HG02943 (cell line): ENCODE results near the gene TMEM233.
"Not testable (repeated sequence)": the region's sequence is repeated elsewhere in the genome, so short reads cannot be mapped to it uniquely, and the experiment has no call there.

Experiments
- ATAC-seq: cut with Tn5 transposase; IDR thresholded peaks from one replicate; pipeline ENCODE4 v1.9.1; 2021; ENCODE audit warnings: mild to moderate bottlenecking, low read depth, moderate library complexity; ENCODE audit not compliant: unreplicated experiment

The TMEM233 gene

DNA sequence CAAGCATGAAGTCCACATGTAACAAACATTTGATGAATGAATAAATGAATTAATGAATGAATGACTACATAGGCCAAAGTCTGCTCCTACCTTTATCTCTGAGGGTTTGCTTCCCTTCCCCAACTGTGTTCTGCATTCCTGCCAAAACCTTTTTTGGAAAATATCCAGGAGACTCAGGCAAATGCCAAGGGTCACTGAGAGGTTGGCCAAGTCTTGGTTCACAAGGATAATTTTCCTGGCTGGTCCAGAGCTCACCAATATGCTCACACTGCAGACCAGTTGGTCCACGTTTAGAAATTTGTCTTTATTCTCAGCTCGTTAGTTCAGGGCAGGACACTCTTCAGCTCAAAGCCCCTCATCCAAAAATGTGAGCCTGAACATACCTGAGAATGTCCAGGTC is 10.2 kb downstream of the TMEM233 start:
- no peak for ATAC-seq

DNA sequence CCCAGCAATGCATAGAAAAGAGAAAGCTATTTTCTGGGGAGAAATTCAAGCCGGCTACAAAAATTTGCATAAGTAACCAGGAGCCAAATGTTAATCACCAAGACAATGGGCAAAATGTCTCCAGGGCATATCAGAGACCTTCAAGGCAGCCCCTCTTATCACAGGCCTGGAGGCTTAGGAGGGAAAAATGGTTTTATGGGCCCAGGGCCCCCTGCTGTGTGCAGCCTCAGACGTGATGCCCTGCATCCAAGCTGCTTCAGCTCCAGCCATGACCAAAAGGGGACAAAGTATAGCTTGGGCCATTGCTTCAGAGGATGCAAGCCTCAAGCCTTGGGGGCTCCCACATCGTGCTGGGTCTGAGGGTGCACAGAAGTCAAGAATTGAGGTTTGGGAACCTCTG is 15.8 kb downstream of the TMEM233 start:
- no peak for ATAC-seq

DNA sequence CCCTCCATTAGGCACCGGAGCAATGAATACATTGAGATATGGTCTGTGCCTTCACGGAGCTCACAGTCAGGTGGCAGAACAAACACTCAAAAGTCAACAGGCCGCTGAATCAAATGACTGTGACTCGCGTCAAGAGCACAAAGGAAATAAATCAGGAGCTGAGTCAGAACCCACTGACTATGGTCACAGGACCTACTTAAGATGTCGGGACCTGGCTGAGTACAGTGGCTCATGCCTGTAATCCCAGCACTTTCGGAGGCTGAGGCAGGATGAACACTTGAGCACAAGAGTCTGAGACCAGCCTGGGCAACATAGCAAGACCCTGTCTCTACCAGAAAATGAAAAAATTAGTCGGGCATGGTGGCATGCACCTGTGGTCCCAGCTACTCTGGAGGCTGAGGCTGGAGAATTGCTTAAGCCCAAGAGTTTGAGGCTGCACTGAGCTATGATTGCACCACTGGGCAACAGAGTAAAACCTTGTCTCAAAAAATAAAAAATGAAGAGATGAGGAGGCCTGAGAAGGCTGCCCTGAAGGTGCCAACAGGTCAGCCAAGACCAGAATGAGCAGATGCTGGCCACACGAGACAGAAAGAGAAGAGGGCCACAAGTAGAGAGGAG is 19.9 kb downstream of the TMEM233 start:
- ATAC-seq = no peak

DNA sequence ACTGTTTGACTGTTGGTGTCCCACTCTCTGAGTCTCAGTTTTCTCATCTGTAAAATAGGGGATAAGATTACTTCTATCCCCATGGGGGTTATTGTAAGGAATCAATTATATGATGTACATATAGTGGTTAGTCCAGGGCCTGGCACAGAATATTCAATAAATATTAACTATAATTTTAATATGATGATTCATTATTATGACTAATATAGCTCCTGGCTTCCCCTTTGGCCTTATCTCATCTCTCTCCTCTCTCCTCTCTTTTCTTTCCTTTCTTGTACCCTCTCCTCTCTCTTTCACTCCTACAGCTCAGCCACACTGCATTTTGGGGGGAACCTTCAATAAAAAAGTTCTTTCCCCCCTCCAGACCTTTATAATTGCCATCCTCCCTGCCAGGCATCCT is 21.1 kb downstream of the TMEM233 start:
- ATAC-seq = no peak

DNA sequence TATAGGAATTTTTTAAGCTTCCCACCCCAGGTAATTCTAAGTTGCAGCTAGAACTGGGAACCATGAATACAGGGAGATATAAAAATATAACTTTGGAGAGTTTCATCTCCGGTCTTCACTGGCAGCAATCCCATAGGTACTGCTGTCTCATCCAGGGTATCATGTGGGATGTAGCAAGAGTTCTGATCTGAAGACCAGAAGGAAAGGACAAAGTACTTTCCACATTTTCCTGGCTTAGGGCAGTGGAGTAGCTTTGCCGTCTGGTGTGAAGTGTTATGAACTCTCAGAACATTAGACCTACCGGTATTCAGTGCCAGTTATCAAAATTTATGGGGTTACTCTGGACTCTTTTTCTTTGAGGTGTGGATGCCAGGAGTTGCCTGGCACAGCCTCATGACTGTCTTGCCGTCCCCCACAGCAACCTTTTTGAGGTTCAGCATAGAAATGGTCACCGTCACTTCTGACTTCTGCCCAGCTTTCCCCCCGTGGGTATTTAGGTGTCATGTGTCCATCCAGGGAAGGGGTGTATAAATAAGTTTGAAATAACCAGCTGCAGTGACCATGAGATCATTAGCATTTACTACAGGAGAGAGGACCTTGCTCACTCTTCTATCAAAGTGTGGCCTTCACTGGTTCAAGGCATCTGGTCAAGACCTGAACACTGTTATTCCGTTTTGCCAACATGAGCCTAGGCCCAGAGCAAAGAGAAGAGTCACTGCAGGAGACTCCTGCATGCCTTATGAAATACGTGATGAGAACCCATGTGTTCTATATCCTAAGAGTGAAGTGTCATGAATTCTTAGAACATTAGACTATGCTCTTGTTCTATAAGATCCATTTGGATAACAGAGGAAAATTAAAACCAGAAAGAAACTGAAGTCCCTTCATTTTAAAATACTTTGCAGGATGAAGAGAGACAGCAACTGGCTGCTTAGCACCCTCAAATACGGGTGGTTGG is 22.2 kb downstream of the TMEM233 start:
- no peak for ATAC-seq

DNA sequence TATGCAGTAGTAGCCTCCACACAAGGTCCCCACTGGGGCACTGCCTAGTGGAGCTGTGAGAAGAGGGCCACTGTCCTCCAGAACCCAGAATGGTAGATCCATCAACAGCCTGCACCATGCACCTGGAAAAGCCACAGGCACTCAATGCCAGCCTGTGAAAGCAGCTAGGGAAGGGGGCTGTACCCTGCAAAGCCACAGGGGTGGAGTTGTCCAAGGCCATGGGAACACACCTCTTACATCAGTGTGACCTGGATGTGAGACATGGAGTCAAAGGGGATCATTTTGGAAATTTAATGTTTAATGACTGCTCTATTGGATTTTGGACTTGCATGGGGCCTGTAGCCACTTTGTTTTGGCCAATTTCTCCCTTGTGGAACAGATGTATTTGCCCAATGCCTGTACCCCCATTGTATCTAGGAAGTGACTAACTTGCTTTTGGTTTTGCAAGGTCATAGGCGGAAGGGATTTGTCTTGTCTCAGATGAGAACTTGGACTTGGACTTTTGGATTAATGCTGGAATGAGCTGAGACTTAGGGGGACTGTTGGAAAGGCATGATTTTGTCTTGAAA is 24.8 kb downstream of the TMEM233 start:
- not testable (repeated sequence) for ATAC-seq

DNA sequence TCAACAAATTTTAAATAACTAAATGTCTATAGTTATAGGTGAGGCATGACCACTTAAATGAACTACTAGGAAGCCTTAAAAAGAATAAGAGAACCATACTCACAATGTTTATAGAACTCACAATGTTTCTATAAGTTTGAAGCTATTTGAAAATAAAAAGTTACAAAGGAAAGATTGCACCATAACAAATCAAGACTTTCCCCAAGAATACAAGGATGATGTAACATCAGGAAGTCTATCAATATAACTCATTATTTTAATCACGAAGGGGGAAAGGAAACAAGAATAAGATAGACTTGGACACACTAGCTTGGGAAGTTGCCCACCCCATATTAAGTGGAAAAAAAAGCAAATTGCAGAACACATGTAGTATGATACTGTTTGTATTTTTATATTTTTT is 26.9 kb downstream of the TMEM233 start:
- no peak for ATAC-seq

DNA sequence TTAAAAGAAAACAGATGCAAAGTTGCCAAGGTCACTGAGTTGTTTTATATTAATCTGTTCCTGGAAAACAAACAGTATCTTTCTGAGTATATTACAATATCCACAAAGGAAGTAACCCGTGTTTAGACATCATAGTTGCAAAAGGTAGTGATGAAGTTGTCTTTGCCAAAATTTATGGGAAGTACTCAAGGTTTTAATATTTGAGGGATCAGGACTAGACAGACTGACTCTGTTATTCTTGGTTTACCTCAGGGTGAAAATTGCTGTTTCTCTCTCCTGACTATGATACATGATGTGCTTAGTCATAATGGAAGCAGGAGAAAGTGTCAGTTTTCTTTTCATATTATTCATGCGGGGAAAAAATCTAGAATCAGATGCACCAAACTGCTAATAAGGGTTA is 28.3 kb downstream of the TMEM233 start:
- ATAC-seq = no peak

DNA sequence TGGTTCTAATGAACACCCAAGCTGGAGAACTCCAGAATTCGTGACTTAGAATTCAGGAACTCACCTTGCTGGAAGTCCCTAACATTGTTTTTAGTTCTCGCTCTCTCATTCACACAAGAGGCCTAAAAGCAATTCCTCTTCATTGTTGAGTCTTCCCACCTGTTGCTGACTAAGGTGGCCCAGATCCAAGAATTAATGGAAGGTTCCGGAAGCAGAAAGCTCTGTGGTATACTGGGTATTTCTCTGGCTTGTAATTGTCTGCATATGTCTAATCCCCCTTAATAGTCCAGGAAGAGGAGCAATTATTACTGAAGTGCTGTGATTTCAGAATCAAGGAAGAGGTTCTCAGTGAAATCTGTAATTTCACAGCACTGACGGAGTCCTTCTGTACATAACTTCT is 31.4 kb downstream of the TMEM233 start:
- no peak for ATAC-seq

DNA sequence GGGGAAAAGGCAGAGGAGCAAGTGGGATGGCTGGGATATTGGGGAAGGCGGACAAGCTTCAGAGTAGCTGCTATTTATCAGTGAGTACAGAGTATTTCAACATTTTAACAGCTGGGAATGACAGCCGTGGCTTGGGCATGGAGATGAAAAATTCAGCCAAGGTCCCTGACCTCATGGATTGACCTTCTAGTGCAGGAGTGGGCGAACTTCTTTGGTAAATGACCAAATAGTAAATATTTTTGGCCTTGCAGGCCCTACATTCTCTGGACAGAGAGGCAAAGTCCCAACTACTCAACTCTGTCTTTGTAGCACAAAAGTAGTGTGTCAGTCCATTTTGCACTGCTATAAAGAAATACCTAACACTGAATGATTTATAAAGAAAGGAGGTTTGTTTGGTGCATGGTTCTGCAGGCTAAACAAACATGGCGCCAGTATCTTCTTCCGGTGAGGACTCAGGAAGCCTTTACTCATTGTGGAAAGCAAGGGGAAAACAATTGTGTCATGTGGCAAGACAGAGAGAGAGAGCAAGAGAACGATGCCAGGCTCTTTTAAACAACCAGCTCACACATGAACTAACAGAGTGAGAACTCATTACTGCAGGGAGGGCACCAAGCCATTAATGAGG is 33.6 kb downstream of the TMEM233 start:
- ATAC-seq = no peak

DNA sequence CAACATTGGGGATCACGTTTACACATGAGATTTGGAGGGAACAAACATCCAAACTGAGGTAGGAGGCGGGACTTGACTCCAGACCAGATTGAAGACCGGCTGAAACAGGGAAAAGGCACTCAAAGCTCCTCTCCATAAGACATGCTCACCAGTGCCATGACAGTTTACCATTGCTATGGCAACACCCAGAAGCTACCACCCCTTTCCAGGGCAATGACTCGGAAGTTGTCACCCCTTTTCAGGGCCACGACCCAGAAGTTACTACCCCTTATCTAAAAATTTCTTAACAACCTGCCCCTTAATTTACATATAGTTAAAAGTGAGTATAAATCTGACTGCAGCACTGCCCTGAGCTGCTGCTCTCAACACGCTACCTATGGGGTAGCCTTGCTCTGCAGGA is 34.1 kb downstream of the TMEM233 start:
- no peak for ATAC-seq

DNA sequence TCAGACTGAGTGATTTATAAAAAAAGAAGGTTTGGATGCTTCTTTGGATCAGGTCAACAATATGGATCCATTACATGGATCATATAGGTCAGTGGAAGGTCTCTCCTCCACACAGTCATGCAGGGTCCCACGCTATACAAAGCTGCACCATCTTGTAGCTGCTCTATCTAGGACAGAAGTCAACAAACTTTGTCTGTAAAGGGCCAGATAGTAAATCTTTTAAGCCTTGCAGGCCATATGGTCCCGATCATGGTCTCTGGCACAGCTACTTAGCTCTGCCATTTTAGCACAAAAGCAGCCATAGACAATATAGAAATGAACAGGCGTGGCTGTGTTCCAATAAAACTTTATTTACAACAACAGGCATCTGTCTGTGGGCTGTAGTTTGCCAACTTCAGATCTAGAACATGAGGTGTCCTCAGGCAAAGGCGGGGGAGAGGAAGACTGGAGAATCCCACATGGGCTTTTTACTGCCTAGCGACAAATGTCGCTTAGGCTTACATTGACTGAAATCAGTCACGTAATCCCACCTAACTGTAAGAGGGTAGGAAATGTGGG is 36.7 kb downstream of the TMEM233 start:
- ATAC-seq = no peak

DNA sequence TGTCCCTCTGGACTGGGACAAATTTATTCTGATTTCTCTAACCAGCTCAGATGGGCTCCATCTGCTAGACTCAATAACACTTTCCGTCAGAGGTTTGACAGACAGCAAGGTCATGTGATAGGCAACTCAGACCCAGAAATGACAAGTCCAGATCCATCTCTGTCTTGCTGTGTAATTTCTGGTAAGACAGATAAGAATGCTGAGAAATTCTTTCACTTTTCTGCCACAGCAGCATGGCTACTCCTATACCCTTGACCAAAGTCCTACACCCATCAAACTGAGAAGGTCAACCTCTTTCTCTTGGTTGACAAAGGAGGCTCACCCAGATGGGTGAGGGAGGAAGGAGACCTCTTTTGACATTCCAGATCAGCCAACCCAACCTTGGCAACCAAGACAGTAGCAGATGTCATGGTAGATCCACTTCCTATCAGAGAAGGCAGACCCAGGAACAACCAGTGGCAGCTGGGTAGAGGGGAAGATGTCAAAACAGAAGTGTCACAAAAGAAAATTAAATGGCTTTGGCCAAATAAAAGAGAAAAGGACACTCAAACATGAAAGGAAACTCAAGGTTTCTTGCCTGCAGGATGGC is 37.5 kb downstream of the TMEM233 start:
- no peak for ATAC-seq

DNA sequence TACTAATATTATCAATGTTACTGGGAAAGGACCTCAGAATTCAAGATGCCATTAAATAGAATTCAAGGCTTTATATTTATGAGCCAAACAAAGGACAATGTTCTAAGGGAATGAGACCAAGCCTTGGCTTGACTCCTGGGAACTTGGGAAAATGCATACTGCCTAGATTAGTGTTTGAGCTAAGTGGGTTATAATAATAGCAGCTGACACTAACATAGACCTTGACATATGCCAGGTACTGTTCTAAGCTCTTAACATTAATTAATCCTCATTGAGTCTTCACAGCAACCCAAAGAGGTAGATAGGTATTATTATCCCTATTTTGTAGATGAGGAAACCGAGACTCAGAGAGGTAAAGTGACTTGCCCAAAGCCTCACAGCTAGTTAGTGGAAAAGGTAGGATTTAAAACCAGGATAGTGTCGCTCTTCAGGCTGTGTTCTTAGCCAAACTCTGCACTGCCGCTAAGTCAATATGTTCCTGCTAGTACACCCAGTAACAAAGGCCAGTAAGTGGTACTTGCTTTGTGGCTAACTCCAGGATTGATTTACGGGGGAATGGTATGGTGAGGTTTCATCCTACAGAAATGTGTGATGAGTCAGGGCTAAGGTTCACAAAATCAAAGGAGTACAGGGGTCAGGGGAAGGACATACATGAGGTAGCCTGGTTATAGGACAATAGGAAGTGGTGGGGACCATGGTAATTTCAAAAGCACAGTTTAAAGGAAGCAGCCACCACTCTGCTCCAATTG is 38.5 kb downstream of the TMEM233 start:
- no peak for ATAC-seq

DNA sequence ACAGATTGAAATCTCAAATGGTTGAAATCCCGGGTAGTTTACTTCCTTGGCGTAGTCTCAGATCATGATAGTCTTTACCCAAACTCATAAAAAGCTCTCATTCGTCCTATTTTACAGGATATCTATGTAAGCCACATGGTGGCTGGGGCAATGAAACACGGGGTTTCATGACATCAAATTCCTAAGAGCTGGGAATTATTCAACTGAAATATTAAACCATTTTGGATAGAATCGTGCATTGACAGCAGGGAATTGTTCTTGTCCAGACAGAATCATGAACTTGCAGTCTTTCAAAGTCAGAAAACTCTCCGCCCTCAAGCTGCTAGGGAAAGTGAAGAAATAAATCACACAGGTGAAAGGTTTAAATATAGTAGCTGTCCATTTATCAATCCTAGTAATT is 41.2 kb downstream of the TMEM233 start:
- ATAC-seq = no peak

DNA sequence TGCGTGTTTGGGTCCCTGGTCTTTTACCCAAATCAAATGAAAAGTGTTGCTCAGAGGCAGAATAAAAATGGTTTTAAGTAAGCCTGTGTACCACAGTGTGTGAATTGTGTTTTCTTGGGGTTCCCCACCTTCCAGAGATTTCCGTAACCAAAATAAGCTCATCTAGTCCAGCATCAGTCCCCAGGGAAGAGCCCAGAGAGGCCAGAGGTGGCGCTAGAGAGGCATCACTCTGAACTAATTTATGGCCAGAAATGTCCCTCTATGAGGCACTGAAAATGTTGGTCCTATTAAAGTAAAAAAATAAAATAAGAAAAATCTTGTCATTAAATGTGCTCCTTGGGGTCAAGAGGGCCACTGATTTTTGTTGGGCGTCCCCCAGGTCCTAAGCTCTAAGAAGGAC is 49.4 kb downstream of the TMEM233 start:
- ATAC-seq = no peak

DNA sequence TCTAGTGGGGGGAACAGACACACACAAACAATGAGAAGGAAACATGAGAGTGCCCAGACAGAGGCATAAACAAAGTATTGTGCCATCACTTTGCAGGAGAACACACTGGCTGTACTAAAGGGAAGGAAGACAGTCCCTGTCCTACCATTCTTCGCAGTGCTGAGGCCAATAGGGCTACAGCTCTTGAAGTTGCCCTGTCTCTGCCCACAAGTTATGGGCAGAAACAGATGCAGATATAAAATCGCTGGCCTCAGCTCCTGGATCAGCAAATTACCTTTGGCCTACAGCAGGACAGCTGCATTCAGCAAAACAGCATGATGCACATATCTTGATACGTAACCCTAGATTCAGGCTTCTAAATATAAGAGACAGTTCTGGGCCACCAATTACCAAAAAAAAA is 51.4 kb downstream of the TMEM233 start:
- no peak for ATAC-seq

DNA sequence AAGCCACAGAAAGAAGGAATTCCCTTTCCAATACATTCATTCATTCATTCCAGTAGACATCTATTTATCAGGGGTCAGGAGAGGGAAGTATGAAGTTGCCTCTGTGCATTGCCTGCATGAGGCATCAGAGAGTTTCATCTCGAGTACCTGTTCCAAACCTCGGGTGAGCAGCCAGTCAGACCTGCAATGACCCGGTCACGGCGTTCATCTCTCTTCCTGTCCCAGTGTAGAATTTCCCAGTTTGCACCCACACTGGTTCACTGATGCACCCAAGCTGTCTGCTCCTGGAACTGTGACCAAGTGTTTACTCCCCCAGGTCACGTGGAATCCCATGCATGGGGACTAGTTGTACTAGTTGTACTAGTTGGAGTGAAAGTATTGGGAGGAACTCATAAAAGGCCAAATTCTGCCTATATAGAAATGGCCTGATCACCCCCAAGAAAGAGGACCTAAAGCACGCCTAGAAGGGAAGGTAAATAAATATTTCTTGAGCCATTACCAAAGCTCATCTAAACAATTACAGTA is 52.0 kb downstream of the TMEM233 start:
- ATAC-seq = no peak

DNA sequence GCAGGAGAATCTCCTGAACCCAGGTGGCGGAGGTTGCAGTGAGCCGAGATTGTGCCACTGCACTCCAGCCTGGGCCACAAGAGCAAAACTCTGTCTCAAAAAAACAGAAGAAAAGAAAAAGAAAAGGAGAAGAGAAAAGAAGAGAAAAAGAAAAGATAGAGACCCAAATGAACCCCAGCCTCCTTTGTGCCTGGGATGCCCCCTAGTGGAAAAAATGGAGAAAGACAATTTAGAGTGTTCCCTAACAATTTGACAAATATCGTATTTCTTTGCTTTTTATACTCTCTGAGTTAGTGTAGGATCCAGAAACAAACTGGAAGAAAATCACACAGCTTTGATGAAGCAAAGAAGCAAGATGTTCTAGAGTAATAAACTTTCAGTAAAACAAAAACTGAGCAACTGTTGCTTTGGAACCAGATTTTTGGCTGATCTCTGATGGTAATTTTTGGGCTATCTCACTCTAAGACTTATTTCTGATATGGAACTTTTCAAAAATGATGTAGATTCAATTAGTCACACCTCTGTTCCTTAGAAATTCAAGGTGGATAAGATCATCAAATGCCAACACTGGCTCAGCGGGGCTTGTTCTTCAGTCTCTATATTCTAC is 55.7 kb downstream of the TMEM233 start:
- ATAC-seq = no peak
